Measurements from ENCODE around the gene PTGDS. TPM values are rescaled to one million over a fixed set of nuclear protein-coding genes. Genes with fewer than 3 reads are reported as not detected.

Gene PTGDS
- total and polyA plus RNA-seq, 9 of the 15 experiments (the other 6 are each of a cell fraction or from before 2014, with no cell fraction given), result 0.46 to 7.1 (median 2.0) TPM

GRCh38 chr9:136962701-136963248 is 14.5 kb upstream of the PTGDS start:
- no peaks in the 10 kb centered on the region for H3K9me1 ChIP-seq (ENCODE audit: control insufficient read depth, insufficient read depth, low read length)
- POLR2A ChIA-PET, result interaction anchor here (0.6 to 0.7 kb wide), 2 partner anchors 37 to 65 kb away, joined by 3 read pairs; no protein-coding TSS in a partner anchor
- H3K9ac ChIP-seq (ENCODE audit: insufficient read depth in 1 of 2, low read depth in 2 of 2, low read length in 2 of 2), result peak overlapping the region in 1 of 2 experiments; percentile 66; a peak in 2 of 4 replicates
- H3K27ac ChIP-seq (ENCODE audit: extremely low read depth, low read depth, low read length), result no peak overlapping the region
- no peak for TF ChIP-seq ELF4 (CRISPR knock-in tag; IDR thresholded peaks at IDR 0.05)
- no peak for TF ChIP-seq GTF2A2 (tag; IDR thresholded peaks at IDR 0.05)
- no peak for TF ChIP-seq ZNF347 (CRISPR knock-in tag; IDR thresholded peaks at IDR 0.05; ENCODE audit: low read depth)
- TF ChIP-seq ZNF384 (IDR thresholded peaks at IDR 0.05; ENCODE audit: low read depth, low read length), result no peak
- no peak for TF ChIP-seq ZSCAN29 (IDR thresholded peaks at IDR 0.05)
- peak in 1 of 2 experiments; percentile 93; a peak in 2 of 4 replicates for TF ChIP-seq KDM1A (IDR thresholded peaks at IDR 0.05)
- no peaks in the 10 kb centered on the region for H3K27me3 ChIP-seq (ENCODE audit: control insufficient read depth in 2 of 2, insufficient read depth in 2 of 2, low read length in 2 of 2)
- H3K9me3 ChIP-seq (replicated peaks; ENCODE audit: control insufficient read depth, insufficient read depth, low read depth, low read length), result no peaks in the 10 kb centered on the region
- CTCF ChIA-PET (ENCODE audit: low intra/inter-chr PET ratio), result no interaction called here
- WGBS (ENCODE audit: insufficient coverage, low coverage, missing lambda C conversion rate), result 86% methylated on average over 11 of the region's 11 CpGs
- in situ Hi-C loops (cut with MboI), result no loop called here
- ATAC-seq (no peak), DNase-seq (ENCODE audit: extremely low read depth in 1 of 4, low spot score in 3 of 4) (no peak), FAIRE-seq (peak; percentile 42)
- no TSS peak for BruUV-seq (replicated peaks)
- H3K4me3 ChIP-seq, result no peak overlapping the region
- no peaks in the 10 kb centered on the region for H4K20me1 ChIP-seq (replicated peaks; ENCODE audit: control insufficient read depth, insufficient read depth, low read length)
- H3K4me2 ChIP-seq (ENCODE audit: insufficient read depth, low read length), result no peak overlapping the region
- no peaks in the 10 kb centered on the region for H3K79me2 ChIP-seq (ENCODE audit: control insufficient read depth, insufficient read depth, low read length)
- no peak overlapping the region for H2AFZ ChIP-seq (ENCODE audit: low read depth, low read length)
- peaks cover 26 to 77% of the 10 kb centered on the region in 2 experiments; a peak in 4 of 5 replicates for H3K4me1 ChIP-seq (replicated peaks in 1 of 2; ENCODE audit: control insufficient read depth in 2 of 2, insufficient read depth in 2 of 2, low read length in 2 of 2)
- intact Hi-C loops (cut with micrococcal nuclease), result no loop called here
- no peaks in the 10 kb centered on the region for H3K36me3 ChIP-seq (ENCODE audit: control insufficient read depth, insufficient read depth, low read length)

GRCh38 chr9:136963341-136963740 is 14.0 kb upstream of the PTGDS start:
- H2AFZ ChIP-seq (ENCODE audit: low read depth, low read length), result no peak overlapping the region
- no TSS peak for BruUV-seq (replicated peaks)
- no peaks in the 10 kb centered on the region for H3K36me3 ChIP-seq (ENCODE audit: control insufficient read depth, insufficient read depth, low read length)
- no peak overlapping the region for H3K4me2 ChIP-seq (ENCODE audit: insufficient read depth, low read length)
- ChIA-PET CTCF (ENCODE audit: low intra/inter-chr PET ratio) (no interaction called here), POLR2A (no interaction called here)
- no peaks in the 10 kb centered on the region for H3K9me1 ChIP-seq (ENCODE audit: control insufficient read depth, insufficient read depth, low read length)
- DNase-seq (ENCODE audit: extremely low read depth in 1 of 4, low spot score in 3 of 4), result no peak
- H3K79me2 ChIP-seq (ENCODE audit: control insufficient read depth, insufficient read depth, low read length), result no peaks in the 10 kb centered on the region
- in situ Hi-C loops (cut with MboI), result no loop called here
- no peaks in the 10 kb centered on the region for H4K20me1 ChIP-seq (replicated peaks; ENCODE audit: control insufficient read depth, insufficient read depth, low read length)
- no peak overlapping the region for H3K4me3 ChIP-seq
- no peak for TF ChIP-seq ZNF347 (CRISPR knock-in tag; IDR thresholded peaks at IDR 0.05; ENCODE audit: low read depth)
- TF ChIP-seq ZEB2 (IDR thresholded peaks at IDR 0.05), result no peak
- no peak for TF ChIP-seq NR1H2 (CRISPR knock-in tag; IDR thresholded peaks at IDR 0.05)
- no peak for TF ChIP-seq MNT (conservative IDR thresholded peaks at IDR 0.05)
- H3K27ac ChIP-seq (ENCODE audit: extremely low read depth, low read depth, low read length), result no peak overlapping the region
- H3K27me3 ChIP-seq (ENCODE audit: control insufficient read depth in 2 of 2, insufficient read depth in 2 of 2, low read length in 2 of 2), result no peaks in the 10 kb centered on the region
- H3K9ac ChIP-seq (ENCODE audit: insufficient read depth in 1 of 2, low read depth in 2 of 2, low read length in 2 of 2), result 0 out of 4 replicates have a peak overlapping the region, but pooled peaks of 1 of the 2 experiments have one; percentile 3
- intact Hi-C loops (cut with micrococcal nuclease), result no loop called here
- no peak for FAIRE-seq
- ATAC-seq, result no peak
- no peaks in the 10 kb centered on the region for H3K9me3 ChIP-seq (replicated peaks; ENCODE audit: control insufficient read depth, insufficient read depth, low read depth, low read length)
- peaks cover 26 to 77% of the 10 kb centered on the region in 2 experiments; a peak in 4 of 5 replicates for H3K4me1 ChIP-seq (replicated peaks in 1 of 2; ENCODE audit: control insufficient read depth in 2 of 2, insufficient read depth in 2 of 2, low read length in 2 of 2)
- WGBS (ENCODE audit: insufficient coverage, low coverage, missing lambda C conversion rate), result 90% methylated on average over 10 of the region's 15 CpGs
